Effector CD8-positive, alpha-beta T cell (primary cell): ENCODE results near the gene KLK14.

ENCODE experiments used
- DNase-seq: peaks from one replicate; lab custom pipeline; 2025; lab: John Stamatoyannopoulos, UW

Gene KLK14

DNA sequence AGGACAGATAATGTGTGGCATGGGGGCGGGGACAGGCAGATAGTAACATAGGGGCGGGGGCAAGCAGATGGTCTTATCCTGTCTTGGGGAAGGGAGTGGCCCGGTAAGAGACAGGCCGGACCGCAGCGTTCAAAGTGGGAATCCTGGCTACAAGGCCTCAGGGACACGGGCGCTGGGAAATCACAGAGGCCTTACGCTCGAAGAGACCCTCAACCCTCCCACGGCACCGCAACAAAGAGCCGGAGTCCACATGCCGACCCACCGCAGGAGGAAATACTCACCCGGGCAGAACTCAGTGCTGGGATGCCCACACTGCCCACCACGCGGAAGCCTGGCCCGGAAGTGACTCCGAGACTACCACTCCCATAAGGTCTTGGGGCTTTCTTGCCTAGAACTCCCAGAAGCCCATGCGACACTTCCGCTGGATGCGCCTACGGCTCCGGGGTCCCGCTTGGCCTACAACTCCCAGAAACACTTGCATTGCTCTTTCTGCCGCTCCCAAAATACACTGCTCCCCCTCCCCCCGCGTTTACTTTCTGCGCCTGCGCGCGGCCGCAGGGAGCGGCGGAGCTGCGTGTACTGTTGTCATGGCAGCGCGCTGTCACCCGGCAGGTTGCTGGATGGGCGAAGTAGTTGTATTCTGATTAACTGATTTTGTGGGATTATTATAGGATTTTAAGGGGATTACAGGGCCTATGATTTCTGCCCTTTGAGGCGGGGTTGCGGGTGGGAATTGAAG is 25.5 kb upstream of the KLK14 start, which contains the start of gene CTU1:
Gene CTU1, minus strand, starts transcription at position 344 of the 739 bp plus-strand sequence. CDS start 3,840 bp downstream, outside the sequence.
- peak; percentile 97 for DNase-seq

GRCh38 chr19:51107406-51108065 is 24.8 kb upstream of the KLK14 start:
- no peak for DNase-seq

DNA sequence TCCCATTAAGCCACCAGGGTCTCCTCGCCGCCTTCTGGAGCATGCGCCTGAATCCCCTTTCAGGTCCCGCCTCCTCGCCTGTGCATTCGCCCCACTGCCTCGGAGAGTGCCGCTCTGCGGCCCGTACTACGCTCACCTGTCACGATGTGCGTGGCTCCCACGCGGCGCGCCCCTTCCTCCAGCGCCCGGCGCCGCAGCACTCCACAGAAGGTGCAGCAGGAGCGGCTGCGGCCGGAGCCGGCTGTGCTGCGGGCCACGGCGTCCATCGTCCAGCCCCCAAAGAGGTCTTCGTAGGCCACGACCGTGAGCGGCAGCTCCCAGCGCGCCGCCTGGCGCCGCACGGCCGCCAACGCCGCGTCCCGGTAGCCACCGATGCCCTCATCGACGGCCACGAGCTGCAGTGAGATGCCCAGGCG is 21.2 kb upstream of the KLK14 start:
- no peak for DNase-seq

DNA sequence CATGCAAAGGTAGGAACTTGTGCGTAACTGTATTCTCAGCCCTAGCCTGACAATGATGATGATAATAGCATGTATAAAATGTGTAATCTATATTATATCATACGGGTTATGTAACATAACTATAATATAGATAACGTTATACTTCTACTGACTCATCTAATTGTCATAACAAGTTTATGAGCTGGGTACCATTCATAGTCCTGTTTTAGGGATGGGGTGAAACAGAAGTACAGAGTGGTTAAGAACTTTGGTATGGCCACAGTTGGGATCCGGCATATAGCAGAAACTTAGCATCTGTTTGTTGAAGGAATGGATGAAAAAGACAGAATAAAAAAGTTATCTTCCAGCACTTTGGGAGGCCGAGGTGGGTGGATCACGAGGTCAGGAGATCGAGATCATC is 20.3 kb upstream of the KLK14 start:
- DNase-seq = no peak

DNA sequence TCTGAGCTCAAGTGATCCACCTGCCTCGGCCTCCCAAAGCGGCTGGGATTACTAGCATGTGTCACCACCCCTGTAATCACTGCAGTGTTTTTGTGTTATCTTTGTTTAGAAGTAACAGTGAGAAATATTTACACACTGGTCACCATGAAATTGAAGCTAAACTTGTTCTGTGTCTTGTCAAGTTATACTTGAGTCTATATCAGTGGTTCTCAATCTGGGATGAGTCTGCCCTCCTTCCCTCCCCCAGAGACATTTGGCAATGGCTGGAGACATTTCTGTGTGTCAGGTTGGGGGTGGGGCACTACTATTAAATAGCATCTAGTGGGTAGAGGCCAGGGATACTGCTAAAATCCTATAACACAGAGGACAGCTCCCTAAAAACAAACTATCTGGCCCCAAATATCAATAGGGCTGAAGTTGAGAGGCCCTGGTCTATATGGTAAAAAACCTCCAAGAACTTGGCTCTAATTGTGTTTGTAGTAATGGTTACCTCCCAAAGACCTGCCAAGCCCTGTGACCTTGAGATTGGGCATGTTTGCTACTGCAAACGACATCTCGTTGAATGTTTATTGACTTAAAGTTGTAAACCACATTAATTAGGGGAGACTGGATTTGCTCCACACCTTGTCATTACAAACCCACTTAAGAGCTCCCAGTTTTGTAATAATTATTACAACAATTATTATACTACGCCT is 18.6 kb upstream of the KLK14 start:
- DNase-seq = no peak

GRCh38 chr19:51100601-51101000 is 17.9 kb upstream of the KLK14 start:
- DNase-seq = no peak

DNA sequence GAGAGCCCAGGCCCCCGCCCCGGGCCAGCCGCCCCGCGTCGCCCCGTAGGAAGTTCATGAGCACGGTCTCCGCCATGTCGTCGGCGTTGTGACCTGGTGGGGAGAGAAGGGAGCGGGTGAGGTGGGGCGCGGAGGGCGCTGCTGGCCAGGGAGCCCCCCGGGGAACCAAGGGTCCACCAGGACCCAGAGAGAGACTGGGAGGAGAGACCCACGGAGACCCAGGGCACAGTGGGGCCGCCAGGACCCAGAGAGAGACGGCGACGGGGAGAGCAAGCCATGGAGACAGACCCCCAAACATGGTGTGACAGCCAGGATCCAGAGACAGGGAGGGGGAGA is 16.3 kb upstream of the KLK14 start:
- no peak for DNase-seq

GRCh38 chr19:51098365-51099046 is 15.8 kb upstream of the KLK14 start:
- peak; percentile 15 for DNase-seq

GRCh38 chr19:51097796-51098195 is 15.1 kb upstream of the KLK14 start:
- DNase-seq = no peak

- peak; percentile 61 for DNase-seq
Measured at GRCh38 chr19:51097166-51097738, 14.6 kb upstream of the KLK14 start.

DNA sequence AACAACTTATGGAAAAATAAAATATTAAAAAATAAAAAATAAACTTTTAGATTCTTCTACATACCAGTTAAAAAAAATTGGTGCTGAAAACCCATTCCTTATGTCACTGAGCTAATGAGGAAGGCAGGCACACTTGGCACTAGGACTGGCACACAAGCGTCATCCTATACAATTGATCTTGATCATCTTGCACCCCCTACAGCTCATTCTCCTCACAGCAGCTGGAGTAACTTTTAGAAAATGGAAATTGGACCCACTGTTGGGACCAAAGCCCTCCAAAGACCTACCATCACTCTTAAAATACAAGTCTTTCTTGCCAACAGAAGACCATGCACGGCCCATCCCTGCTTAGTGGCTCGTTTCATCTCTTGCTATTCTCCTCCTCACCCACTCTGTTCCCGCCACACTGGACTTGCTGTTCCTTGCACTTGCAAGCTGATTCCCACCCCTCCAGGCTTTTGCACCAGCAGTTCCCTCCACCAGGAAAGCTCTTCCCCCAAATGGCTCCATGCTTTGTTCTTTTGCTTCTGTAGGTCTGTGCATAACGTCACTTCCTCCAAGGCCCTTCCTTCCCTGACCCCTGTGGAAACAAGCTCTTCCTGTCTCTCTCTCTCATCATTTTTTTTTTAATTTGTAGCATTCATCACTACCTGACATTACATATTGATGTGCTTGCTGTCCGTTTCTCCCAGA is 13.9 kb upstream of the KLK14 start:
- no peak for DNase-seq

- DNase-seq = peak; percentile 20
Measured at GRCh38 chr19:51094696-51095279, 12.1 kb upstream of the KLK14 start.

DNA sequence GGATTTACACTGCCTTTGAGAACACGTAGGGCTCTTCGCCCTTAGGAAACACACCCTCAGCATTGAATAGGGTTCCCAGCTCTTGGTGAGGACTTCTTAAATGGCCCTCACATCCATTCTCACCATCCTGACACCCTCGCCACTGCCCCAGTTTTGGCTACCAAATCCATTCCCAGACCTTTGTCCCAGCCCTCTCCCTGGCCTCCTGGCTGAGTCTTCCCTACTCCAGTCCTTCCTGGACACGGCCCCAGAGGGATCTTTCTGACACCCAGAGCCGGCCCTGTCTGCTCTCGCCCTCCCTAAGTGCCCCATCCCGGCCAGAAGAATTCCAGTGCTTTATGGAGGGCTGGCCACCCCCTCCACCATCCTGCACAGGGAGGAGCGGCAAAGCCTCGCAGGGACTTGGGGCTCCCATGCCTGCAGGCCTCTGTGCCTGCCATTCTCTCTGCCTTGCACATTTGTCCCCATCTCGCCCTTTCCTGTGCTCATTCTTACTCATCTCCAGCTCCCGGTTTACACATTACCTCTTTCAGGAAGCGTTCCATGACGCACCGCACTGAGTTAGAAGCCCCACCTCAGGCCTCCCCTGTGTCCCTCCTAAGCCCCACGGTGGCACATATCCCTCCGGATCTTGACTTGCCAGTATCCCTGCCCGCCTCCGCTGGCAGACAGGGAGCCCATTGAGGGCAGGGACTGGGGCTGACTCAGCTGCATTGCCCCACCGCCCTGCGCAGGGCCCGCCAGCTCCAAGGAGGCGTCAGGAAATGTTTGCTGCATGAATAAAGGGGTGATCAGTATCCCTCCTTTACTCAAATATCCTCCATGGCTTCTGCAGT is 11.0 kb upstream of the KLK14 start:
- no peak for DNase-seq

- DNase-seq = no peak
Measured at GRCh38 chr19:51093101-51093500, 10.4 kb upstream of the KLK14 start.

GRCh38 chr19:51091895-51092873 is 9.5 kb upstream of the KLK14 start:
- DNase-seq = no peak

- no peak for DNase-seq
Measured at GRCh38 chr19:51091126-51091525, 8.4 kb upstream of the KLK14 start.

GRCh38 chr19:51090471-51090870 is 7.8 kb upstream of the KLK14 start:
- DNase-seq = no peak

DNA sequence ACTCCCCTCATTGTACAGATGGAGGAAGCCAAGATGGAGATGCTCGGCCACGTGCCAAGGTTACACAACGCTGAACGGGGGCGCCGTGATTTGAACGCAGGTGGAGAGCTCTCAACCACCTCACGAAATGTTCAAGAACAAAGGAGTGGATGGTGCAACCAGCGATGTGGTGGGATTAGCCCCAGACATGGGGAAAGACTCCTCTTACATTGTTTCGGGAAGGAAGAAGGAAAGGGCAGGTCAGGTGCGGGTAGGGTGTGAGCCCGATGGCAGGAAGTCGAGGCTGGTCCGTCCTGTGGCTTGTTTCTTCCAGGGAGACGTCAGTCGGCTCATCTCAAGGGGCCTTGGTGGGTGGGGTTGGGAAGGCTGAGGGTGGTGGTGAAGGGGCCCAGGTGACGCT is 7.1 kb upstream of the KLK14 start:
- DNase-seq = no peak
